Activated B cell treated with CpG ODN at 0.5 μM for 24 hours (primary cell): Measurements from ENCODE around the gene RAD9A. TPM values are rescaled to one million over a fixed set of nuclear protein-coding genes. Genes with fewer than 3 reads are reported as not detected.
A peak's percentile ranks its signal among the peaks of the same experiment; 100 is the strongest.

Experiments used
- ATAC-seq: fragments of 200-7000 bp; cut with Tn5 transposase; one replicate; pipeline ENCODE4 v1.10.0; 2021; ENCODE audit warnings: low read depth, mild to moderate bottlenecking, moderate library complexity
- CTCF ChIA-PET: fragments of 350-600 bp; sonication (Branson Sonifier 250); formaldehyde crosslinking; loops from one replicate; lab custom pipeline; 2021; ENCODE audit warnings: antibody characterized with exemption; lab: Charles Lee
- POLR2A ChIA-PET: fragments of 350-600 bp; sonication (Branson Sonifier 250); formaldehyde crosslinking; loops from one replicate; lab custom pipeline; 2021; ENCODE audit warnings: antibody characterized with exemption; lab: Charles Lee
- DNase-seq: peaks from one replicate; pipeline ENCODE4 v3.0.0; 2022
- H3K27ac Mint-ChIP-seq: one replicate; pipeline ENCODE4 v1.8.0; 2020; ENCODE audit warnings: mixed read lengths
- H3K27me3 Mint-ChIP-seq: one replicate; pipeline ENCODE4 v1.8.0; 2021; ENCODE audit warnings: mixed read lengths
- H3K36me3 Mint-ChIP-seq: one replicate; pipeline ENCODE4 v1.8.0; 2021; ENCODE audit warnings: low read depth, mixed read lengths
- H3K4me1 Mint-ChIP-seq: one replicate; pipeline ENCODE4 v1.8.0; 2021; ENCODE audit warnings: mixed read lengths
- H3K4me3 Mint-ChIP-seq: one replicate; pipeline ENCODE4 v1.8.0; 2020; ENCODE audit warnings: mild to moderate bottlenecking, mixed read lengths
- H3K9me3 Mint-ChIP-seq: one replicate; pipeline ENCODE4 v1.8.0; 2020; ENCODE audit warnings: mixed read lengths
- intact Hi-C: fragments of 100-400 bp; cut with micrococcal nuclease; formaldehyde crosslinking; loops from one replicate; pipeline ENCODE4 v1.15.1; 2024
- total RNA-seq: library from RNA; stranded (reverse); gene quantifications from 2 replicates; pipeline ENCODE4 v1.2.3, GENCODE V29; 2022
- TF ChIP-seq, protein P1 (sequence below): fragments of 200-600 bp; IDR thresholded peaks from one replicate; pipeline ENCODE4 v1.8.0; 2022; ENCODE audit warnings: antibody characterized with exemption, mild to moderate bottlenecking

Gene RAD9A
- total RNA-seq, 1 donor from 2014 or later: 35.2 TPM

DNA sequence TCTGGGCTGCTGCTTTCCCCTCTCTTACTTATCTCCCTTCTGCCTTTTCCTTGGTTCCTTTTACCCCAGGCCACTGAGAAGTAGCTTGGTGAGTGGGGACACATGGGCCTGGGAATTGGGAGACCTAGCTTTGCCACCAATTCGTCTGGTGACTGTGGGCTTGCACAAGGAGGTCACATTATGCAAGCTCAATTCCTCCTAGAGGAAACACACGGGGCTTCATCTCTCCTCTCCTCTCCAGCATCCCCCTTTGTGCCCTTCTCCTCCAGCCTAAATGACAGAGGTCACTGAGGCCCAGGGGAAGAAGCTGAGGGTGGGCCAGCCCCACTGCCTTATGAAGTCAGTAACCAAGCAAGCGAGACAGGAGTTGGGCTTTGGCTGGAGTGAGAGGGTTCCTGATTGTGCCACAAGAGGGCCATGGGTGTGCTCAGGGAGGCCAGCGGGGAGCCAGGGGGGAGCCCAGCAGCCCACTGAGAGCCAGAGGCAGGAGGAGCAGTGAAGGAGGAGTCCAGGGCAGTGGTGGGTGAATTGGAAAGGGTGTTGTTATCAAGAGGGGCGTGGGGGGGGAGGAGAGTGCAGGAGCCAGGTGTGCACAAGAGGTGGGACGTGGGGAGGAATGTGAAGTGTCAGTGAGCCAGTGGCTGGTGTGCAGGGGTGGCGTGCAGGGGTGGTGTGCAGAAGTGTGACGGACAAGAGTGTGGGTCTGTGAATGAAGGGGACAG, 20.4 kb upstream of the RAD9A start:
- Mint-ChIP-seq H3K9me3 (no peaks in the 10 kb centered on the region), H3K27ac (peak overlapping the region; percentile 87), H3K4me3 (peak overlapping the region; percentile 90), H3K27me3 (no peaks in the 10 kb centered on the region), H3K4me1 (peaks cover 72% of the 10 kb centered on the region), H3K36me3 (peaks cover 30% of the 10 kb centered on the region)
- TF ChIP-seq, protein P1, sequence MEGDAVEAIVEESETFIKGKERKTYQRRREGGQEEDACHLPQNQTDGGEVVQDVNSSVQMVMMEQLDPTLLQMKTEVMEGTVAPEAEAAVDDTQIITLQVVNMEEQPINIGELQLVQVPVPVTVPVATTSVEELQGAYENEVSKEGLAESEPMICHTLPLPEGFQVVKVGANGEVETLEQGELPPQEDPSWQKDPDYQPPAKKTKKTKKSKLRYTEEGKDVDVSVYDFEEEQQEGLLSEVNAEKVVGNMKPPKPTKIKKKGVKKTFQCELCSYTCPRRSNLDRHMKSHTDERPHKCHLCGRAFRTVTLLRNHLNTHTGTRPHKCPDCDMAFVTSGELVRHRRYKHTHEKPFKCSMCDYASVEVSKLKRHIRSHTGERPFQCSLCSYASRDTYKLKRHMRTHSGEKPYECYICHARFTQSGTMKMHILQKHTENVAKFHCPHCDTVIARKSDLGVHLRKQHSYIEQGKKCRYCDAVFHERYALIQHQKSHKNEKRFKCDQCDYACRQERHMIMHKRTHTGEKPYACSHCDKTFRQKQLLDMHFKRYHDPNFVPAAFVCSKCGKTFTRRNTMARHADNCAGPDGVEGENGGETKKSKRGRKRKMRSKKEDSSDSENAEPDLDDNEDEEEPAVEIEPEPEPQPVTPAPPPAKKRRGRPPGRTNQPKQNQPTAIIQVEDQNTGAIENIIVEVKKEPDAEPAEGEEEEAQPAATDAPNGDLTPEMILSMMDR: no peak
- ChIA-PET POLR2A (interaction anchor here (0.6 to 26.4 kb wide), 14 partner anchors 5 to 1295 kb away, joined by 3 to 1307 read pairs (median 6); partner anchors contain the start of genes ANKRD13D, CLCF1, POLD4 and RAD9A), CTCF (interaction anchor here (1.1 to 22.6 kb wide), 7 partner anchors 10 to 109 kb away, joined by 3 to 735 read pairs (median 21); partner anchors contain the start of genes POLD4 and RAD9A)
- intact Hi-C loops: no loop called here
- ATAC-seq (peak; percentile 19), DNase-seq (no peak)

- POLR2A ChIA-PET: interaction anchor here (0.5 to 26.4 kb wide), 11 partner anchors 5 to 132 kb away, joined by 3 to 1307 read pairs (median 8); partner anchors contain the start of genes CLCF1, POLD4 and RAD9A
- intact Hi-C loops: no loop called here
- peak; percentile 1 for ATAC-seq
Measured at GRCh38 chr11:67371911-67372320, 19.9 kb upstream of the RAD9A start.

DNA sequence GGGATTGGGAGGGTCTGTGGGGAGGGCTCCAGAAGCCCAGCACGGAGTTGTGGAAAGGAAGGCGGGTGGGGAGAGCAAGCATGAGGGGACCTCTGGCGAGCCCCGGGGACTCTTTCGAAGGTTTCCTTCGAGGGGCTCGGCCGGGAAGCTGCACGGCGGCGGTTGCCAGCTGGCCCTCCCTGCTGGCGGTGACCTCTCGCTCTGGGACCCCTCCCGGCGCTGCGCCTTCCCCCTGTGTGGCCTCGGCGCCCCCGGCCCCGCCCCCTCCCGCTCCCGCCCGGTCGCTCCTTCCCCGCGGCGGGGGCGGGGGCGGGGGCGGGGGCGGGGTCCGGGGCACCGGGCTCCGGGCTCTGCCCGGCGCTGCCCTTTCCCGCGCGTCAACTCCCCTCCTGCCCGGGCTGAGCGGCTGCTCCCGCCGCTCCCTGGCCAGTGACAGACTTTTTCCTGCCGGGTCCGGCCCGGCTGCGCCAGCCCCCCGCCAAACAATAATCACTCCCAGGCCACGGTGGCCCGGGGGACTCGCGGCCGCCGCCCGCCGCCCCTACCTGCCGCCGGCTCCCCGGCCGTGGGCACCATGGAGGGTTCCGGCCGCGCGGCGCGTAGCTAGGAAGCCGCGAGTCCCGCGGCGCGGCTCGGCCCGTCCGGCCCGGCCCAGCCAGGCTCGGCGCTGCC, 19.3 kb upstream of the RAD9A start:
- Mint-ChIP-seq H3K27me3 (no peaks in the 10 kb centered on the region), H3K4me1 (peaks cover 66% of the 10 kb centered on the region), H3K9me3 (no peaks in the 10 kb centered on the region), H3K27ac (no peak overlapping the region), H3K36me3 (peaks cover 29% of the 10 kb centered on the region), H3K4me3 (peak overlapping the region; percentile 90)
- ChIA-PET CTCF (interaction anchor here (1.4 to 22.6 kb wide), 7 partner anchors 10 to 104 kb away, joined by 3 to 735 read pairs (median 25); partner anchors contain the start of genes POLD4 and RAD9A), POLR2A (interaction anchor here (0.5 to 26.4 kb wide), 15 partner anchors 4 to 113 kb away, joined by 3 to 1307 read pairs (median 6); partner anchors contain the start of genes AIP, ANKRD13D, CLCF1 and POLD4)
- intact Hi-C loops: no loop called here
- ATAC-seq: no peak
- DNase-seq: no peak
- TF ChIP-seq, protein P1: no peak

More at GRCh38 chr11:67371911-67372320, 19.9 kb upstream of the RAD9A start:
- Mint-ChIP-seq H3K4me3 (peak overlapping the region; percentile 90), H3K36me3 (peaks cover 29% of the 10 kb centered on the region), H3K4me1 (peaks cover 67% of the 10 kb centered on the region), H3K9me3 (no peaks in the 10 kb centered on the region), H3K27me3 (no peaks in the 10 kb centered on the region), H3K27ac (peak overlapping the region; percentile 87)
- CTCF ChIA-PET: interaction anchor here (1.4 to 22.6 kb wide), 6 partner anchors 10 to 104 kb away, joined by 3 to 735 read pairs (median 26); partner anchors contain the start of genes POLD4 and RAD9A
- TF ChIP-seq, protein P1: no peak
- no peak for DNase-seq

DNA sequence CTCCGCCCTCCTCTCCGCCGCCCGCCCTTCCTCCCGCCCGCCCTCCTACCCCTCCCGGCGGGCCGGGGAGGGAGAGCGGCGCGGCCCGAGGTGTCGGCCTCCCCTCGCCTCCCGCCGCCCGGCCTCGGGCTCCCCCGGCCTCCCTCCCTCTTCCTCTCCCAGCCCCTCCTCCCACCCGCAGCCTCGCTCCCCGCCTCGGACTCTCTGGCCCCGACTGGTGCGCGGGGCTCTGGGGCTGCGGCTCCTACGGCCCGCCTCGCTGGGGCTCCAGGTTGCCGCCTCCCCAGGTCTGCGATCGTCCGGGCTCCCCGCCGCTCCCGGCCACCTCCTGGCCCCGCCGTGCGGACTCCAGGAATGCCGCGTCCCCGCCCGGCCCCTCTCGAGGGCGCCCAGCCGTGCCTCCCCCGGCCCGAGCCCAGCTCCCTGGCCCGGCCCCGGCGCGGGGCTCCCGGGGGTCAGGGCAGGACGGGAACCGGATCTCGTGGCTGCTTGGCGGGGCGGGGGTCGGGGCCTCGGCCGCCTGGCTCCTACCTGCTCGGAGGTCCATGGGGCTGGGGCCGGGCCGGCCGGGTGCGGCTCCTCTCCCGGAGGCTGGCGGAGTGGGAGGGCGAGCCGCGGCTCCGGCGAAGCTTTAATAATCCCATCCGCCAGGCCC, 18.7 kb upstream of the RAD9A start, which contains the start of gene CLCF1:
TSS of gene CLCF1 (minus strand) at position 606 of the 655 bp plus-strand sequence. CDS start at position 547, 59 bp downstream.
- intact Hi-C loops: loop anchor here (1.0 kb wide), 1 partner anchor 20 kb away; the partner anchor contains the start of gene POLD4
- ChIA-PET POLR2A (interaction anchor here (0.6 to 26.4 kb wide), 31 partner anchors 4 to 432 kb away, joined by 3 to 1307 read pairs (median 6); partner anchors contain the start of genes AIP, ANKRD13D, CDK2AP2 and CLCF1), CTCF (interaction anchor here (0.6 to 22.6 kb wide), 7 partner anchors 8 to 105 kb away, joined by 3 to 735 read pairs (median 8); partner anchors contain the start of gene POLD4)
- peak; percentile 19 for ATAC-seq
- Mint-ChIP-seq H3K4me3 (peak within 1 kb of the TSS; percentile 96), H3K27ac (peak within 1 kb of the TSS; percentile 97), H3K9me3 (no peaks in the 10 kb centered on the region), H3K4me1 (peaks cover 59% of the 10 kb centered on the region), H3K36me3 (peaks cover 25% of the 10 kb centered on the region), H3K27me3 (no peaks in the 10 kb centered on the region)
- DNase-seq: peak; percentile 60
- TF ChIP-seq, protein P1: no peak
